DMS53 (cell line): Measurements from ENCODE around the gene PPP1R1B.

Source experiments
- DNase-seq: peaks from one replicate; lab custom pipeline; 2025; lab: John Stamatoyannopoulos, UW

The PPP1R1B gene

GRCh38 chr17:39633570-39634183 is 6.9 kb downstream of the PPP1R1B start:
- DNase-seq = no peak

GRCh38 chr17:39634384-39634871 is 7.7 kb downstream of the PPP1R1B start:
- peak; percentile 73 for DNase-seq

- DNase-seq = no peak
These were observed 8.9 kb downstream of the PPP1R1B start for GRCh38 chr17:39635614-39636176.

- no peak for DNase-seq
These were observed 9.8 kb downstream of the PPP1R1B start for GRCh38 chr17:39636587-39636926.

- DNase-seq = peak; percentile 92
These were observed 10.4 kb downstream of the PPP1R1B start, which contains the start of gene STARD3 for GRCh38 chr17:39636927-39637736. STARD3 (plus strand) TSS chr17:39637144; CDS start chr17:39653532, 16,388 bp downstream.

- no peak for DNase-seq
These were observed 11.6 kb downstream of the PPP1R1B start for GRCh38 chr17:39638317-39638716.

- DNase-seq = no peak
These were observed 12.3 kb downstream of the PPP1R1B start for GRCh38 chr17:39639043-39639442.

- DNase-seq = no peak
These were observed 13.1 kb downstream of the PPP1R1B start for GRCh38 chr17:39639566-39640458.

GRCh38 chr17:39640591-39641031 is 13.9 kb downstream of the PPP1R1B start:
- DNase-seq = no peak

- no peak for DNase-seq
These were observed 14.3 kb downstream of the PPP1R1B start for GRCh38 chr17:39641097-39641496.

- DNase-seq = no peak
These were observed 15.1 kb downstream of the PPP1R1B start for GRCh38 chr17:39641883-39642282.

- no peak for DNase-seq
These were observed 15.7 kb downstream of the PPP1R1B start for GRCh38 chr17:39642291-39643074.

GRCh38 chr17:39643271-39643670 is 16.5 kb downstream of the PPP1R1B start:
- DNase-seq = no peak

GRCh38 chr17:39647256-39647655 is 20.5 kb downstream of the PPP1R1B start:
- DNase-seq = no peak

- no peak for DNase-seq
These were observed 22.0 kb downstream of the PPP1R1B start for GRCh38 chr17:39648616-39649366.

- no peak for DNase-seq
These were observed 23.4 kb downstream of the PPP1R1B start for GRCh38 chr17:39650121-39650579.

- no peak for DNase-seq
These were observed 25.3 kb downstream of the PPP1R1B start for GRCh38 chr17:39651923-39652586.

GRCh38 chr17:39652587-39653315 is 26.0 kb downstream of the PPP1R1B start:
- no peak for DNase-seq

- DNase-seq = no peak
These were observed 26.5 kb downstream of the PPP1R1B start for GRCh38 chr17:39653316-39653661.
